Measurements from ENCODE around the gene FGD2. TPM values are rescaled to one million over a fixed set of nuclear protein-coding genes. Genes with fewer than 3 reads are reported as not detected.
"Not testable (repeated sequence)": the region's sequence is repeated elsewhere in the genome, so short reads cannot be mapped to it uniquely, and the experiment has no call there.

The FGD2 gene
- total RNA-seq, 1 donor from 2014 or later = under 0.01 TPM

DNA sequence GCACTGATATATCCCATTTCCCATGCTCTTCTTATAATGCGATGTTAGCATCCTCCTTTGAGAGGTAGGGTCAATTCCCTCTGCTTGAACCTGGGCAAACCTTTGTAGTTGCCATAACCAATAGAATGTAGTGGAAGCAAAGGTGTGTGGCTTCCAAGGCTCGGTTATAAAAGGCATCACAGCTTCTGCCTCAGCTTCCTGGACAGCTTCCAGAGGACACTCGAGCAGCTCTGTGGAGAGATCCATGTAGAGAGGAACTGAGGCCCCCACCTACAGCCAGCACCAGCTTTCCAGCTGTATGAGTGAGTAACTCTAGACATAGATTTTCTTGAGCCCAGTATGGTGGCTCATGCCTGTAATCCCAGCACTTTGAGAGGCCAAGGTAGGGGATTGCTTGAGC is 36.7 kb downstream of the FGD2 start:
- DNase-seq (ENCODE audit: low read depth) = no peak
- TF ChIP-seq CTCF (IDR thresholded peaks at IDR 0.05; ENCODE audit: insufficient read depth, low read length, severe bottlenecking) = no peak
- Histone ChIP-seq H3K36me3 (ENCODE audit: control insufficient read depth, insufficient read depth, low read length) (no peaks in the 10 kb centered on the region), H3K4me3 (ENCODE audit: low read depth, low read length) (no peak overlapping the region), H3K27me3 (ENCODE audit: control insufficient read depth, insufficient read depth, low read length) (no peaks in the 10 kb centered on the region)
- no peak for FAIRE-seq

DNA sequence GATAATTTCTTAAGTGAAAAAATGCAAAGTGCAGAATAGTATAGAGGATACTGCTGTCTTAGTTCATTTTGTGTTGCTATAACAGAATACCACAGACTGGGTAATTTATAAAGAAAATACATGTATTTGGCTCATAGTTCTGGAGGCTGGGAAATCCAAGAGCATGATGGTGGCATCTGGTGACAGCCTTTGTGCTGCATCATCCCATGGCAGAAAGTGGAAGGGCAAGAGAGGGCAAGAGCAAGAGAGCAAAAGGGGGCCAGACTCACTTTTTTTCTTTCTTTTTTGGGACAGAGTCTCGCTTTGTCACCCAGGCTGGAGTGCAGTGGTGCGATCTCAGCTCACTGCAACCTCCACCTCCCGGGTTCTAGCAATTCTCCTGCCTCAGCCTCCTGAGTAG is 37.6 kb downstream of the FGD2 start:
- FAIRE-seq = not testable (repeated sequence)

DNA sequence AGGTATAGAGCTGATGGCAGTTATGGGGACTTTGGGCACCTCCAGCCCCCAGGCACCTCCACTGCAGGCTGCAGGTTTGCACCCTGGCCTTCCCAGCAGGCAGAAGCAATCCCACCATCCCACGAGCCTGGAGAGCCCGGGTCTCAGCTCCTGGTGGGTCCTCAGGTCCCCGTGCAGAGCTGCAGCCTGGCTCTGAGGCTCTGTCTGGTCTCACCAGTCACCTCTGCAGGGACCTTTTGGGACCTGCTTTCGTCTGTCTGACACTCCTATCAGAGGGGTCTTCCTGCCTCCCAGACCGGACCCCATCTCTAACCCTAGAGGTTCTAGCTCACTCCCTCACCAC is 41.9 kb downstream of the FGD2 start:
- DNase-seq (ENCODE audit: low read depth) (no peak), FAIRE-seq (no peak)
- Histone ChIP-seq H3K36me3 (ENCODE audit: control insufficient read depth, insufficient read depth, low read length) (no peaks in the 10 kb centered on the region), H3K4me3 (ENCODE audit: low read depth, low read length) (no peak overlapping the region), H3K27me3 (ENCODE audit: control insufficient read depth, insufficient read depth, low read length) (no peaks in the 10 kb centered on the region)
- TF ChIP-seq CTCF (IDR thresholded peaks at IDR 0.05; ENCODE audit: insufficient read depth, low read length, severe bottlenecking) = no peak

More for the DNA sequence above, 37.6 kb downstream of the FGD2 start:
- not testable (repeated sequence) for H3K27me3 ChIP-seq (ENCODE audit: control insufficient read depth, insufficient read depth, low read length); DNase-seq (ENCODE audit: low read depth); H3K4me3 ChIP-seq (ENCODE audit: low read depth, low read length); H3K36me3 ChIP-seq (ENCODE audit: control insufficient read depth, insufficient read depth, low read length)

DNA sequence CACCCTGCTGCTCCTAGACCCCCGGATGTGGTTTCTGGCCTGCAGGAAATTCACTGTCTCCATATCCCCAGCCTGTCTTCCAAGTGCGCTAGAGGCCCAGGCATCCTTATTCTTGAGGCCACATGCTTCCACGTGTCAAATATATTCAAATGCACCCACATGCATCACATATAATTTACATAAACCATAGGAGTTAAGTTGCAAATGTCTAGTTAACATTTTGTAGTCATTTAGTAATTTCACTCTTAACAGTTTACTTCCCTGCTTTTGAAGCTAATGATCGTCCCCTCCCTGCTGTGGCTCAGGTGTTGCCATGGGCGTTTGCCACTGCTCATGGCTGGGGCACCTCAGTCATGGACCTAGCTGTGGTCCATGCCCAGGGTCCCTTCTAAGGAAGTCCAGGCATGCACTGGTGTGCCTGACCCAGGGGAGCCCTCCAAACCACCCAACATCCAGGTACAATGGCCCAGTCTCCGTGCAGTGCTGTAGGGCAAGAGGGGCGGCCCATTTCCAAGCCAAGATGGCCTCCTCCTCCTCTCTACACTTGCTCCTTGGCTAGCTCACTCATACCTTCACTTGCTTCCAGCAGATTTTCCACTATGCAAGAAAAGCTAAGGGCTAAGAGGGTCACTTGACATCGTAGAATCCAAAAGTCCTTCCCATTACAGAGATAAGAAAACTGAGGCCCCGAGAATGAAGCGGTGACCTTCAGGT is 42.4 kb downstream of the FGD2 start:
- H3K27me3 ChIP-seq (ENCODE audit: control insufficient read depth, insufficient read depth, low read length) = no peaks in the 10 kb centered on the region
- no peak for DNase-seq (ENCODE audit: low read depth)
- H3K36me3 ChIP-seq (ENCODE audit: control insufficient read depth, insufficient read depth, low read length) = no peaks in the 10 kb centered on the region
- no peak for TF ChIP-seq CTCF (IDR thresholded peaks at IDR 0.05; ENCODE audit: insufficient read depth, low read length, severe bottlenecking)
- no peak for FAIRE-seq
- no peak overlapping the region for H3K4me3 ChIP-seq (ENCODE audit: low read depth, low read length)

GRCh38 chr6:37048403-37048850 is 43.0 kb downstream of the FGD2 start:
- H3K36me3 ChIP-seq (ENCODE audit: control insufficient read depth, insufficient read depth, low read length) = no peaks in the 10 kb centered on the region
- no peak overlapping the region for H3K4me3 ChIP-seq (ENCODE audit: low read depth, low read length)
- DNase-seq (ENCODE audit: low read depth) (no peak), FAIRE-seq (no peak)
- H3K27me3 ChIP-seq (ENCODE audit: control insufficient read depth, insufficient read depth, low read length) = no peaks in the 10 kb centered on the region
- TF ChIP-seq CTCF (IDR thresholded peaks at IDR 0.05; ENCODE audit: insufficient read depth, low read length, severe bottlenecking) = no peak

GRCh38 chr6:37048851-37049757 is 43.6 kb downstream of the FGD2 start:
- FAIRE-seq = no peak
- no peak overlapping the region for H3K4me3 ChIP-seq (ENCODE audit: low read depth, low read length)
- peak; percentile 94 for DNase-seq (ENCODE audit: low read depth)

More at GRCh38 chr6:37048851-37049757, 43.6 kb downstream of the FGD2 start:
- Histone ChIP-seq H3K27me3 (ENCODE audit: control insufficient read depth, insufficient read depth, low read length) (no peaks in the 10 kb centered on the region), H3K36me3 (ENCODE audit: control insufficient read depth, insufficient read depth, low read length) (no peaks in the 10 kb centered on the region)
- TF ChIP-seq CTCF (IDR thresholded peaks at IDR 0.05; ENCODE audit: insufficient read depth, low read length, severe bottlenecking) = no peak

Measured in bronchial epithelial cell (primary cell).